HEK293 (cell line): Measurements from ENCODE around the gene ZNF587B.

Experiments used
- ZNF112 ChIP-seq: fragments of 450-650 bp; formaldehyde crosslinking; IDR thresholded peaks from 2 replicates; pipeline ENCODE4 v1.5.0; 2017; ENCODE audit warnings: missing biosample characterization, missing genetic modification characterization
- ZNF501 ChIP-seq: fragments of 450-650 bp; formaldehyde crosslinking; IDR thresholded peaks from 2 replicates; pipeline ENCODE4 v1.5.1; 2016; ENCODE audit warnings: missing biosample characterization, missing genetic modification characterization
- ZNF558 ChIP-seq: fragments of 450-650 bp; formaldehyde crosslinking; IDR thresholded peaks from 2 replicates; pipeline ENCODE4 v1.5.1; 2016; ENCODE audit warnings: missing biosample characterization, missing genetic modification characterization
- ZNF610 ChIP-seq: fragments of 450-650 bp; formaldehyde crosslinking; IDR thresholded peaks from 2 replicates; pipeline ENCODE4 v1.5.1; 2016; ENCODE audit warnings: missing biosample characterization, missing genetic modification characterization, borderline replicate concordance
- ZNF747 ChIP-seq: fragments of 450-650 bp; formaldehyde crosslinking; IDR thresholded peaks from 2 replicates; pipeline ENCODE4 v1.5.1; 2016; ENCODE audit warnings: missing biosample characterization, missing genetic modification characterization
- ZNF76 ChIP-seq: fragments of 450-650 bp; formaldehyde crosslinking; IDR thresholded peaks from 2 replicates; pipeline ENCODE4; 2016; ENCODE audit warnings: low read depth, missing biosample characterization, missing genetic modification characterization, borderline replicate concordance
- TF ChIP-seq, protein P1 (sequence below): fragments of 450-650 bp; formaldehyde crosslinking; IDR thresholded peaks from 2 replicates; pipeline ENCODE4 v1.5.1; 2016; ENCODE audit warnings: missing biosample characterization, missing genetic modification characterization, borderline replicate concordance
- TF ChIP-seq, protein P2 (sequence below): fragments of 450-650 bp; formaldehyde crosslinking; IDR thresholded peaks from 2 replicates; pipeline ENCODE4 v1.5.1; 2016; ENCODE audit warnings: missing biosample characterization, missing genetic modification characterization
- TF ChIP-seq, protein P3 (sequence below): fragments of 450-650 bp; formaldehyde crosslinking; IDR thresholded peaks from 2 replicates; pipeline ENCODE4 v1.5.1; 2017; ENCODE audit warnings: missing biosample characterization, missing genetic modification characterization
- TF ChIP-seq, protein P4 (sequence below): fragments of 450-650 bp; formaldehyde crosslinking; IDR thresholded peaks from 2 replicates; pipeline ENCODE4 v1.5.1; 2016; ENCODE audit warnings: missing biosample characterization, missing genetic modification characterization
- TF ChIP-seq, protein P5 (sequence below): fragments of 450-650 bp; formaldehyde crosslinking; IDR thresholded peaks from 2 replicates; pipeline ENCODE4 v1.5.1; 2016; ENCODE audit warnings: missing biosample characterization, missing genetic modification characterization

DNA sequence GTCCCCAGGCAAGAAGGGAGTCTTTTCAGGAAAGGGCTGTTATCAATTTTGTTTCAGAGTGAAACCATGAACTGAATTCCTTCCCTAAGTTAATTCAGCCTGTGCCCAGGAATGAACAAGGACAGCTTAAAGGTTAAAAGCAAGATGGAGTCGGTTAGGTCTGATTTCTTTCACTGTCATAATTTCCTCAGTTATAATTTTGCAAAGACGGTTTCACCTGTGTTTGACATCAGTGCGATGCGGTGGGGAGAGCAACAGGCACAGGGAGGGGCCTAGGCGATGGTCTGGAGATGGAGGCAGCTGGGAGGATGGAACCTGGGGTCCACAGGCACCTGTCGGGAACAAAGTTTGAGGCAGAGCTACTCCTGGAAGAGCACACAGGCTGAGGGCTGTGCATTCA, 9.5 kb upstream of the ZNF587B start:
- no peak for TF ChIP-seq ZNF747 (tag by site-specific recombination)
- TF ChIP-seq, protein P1, sequence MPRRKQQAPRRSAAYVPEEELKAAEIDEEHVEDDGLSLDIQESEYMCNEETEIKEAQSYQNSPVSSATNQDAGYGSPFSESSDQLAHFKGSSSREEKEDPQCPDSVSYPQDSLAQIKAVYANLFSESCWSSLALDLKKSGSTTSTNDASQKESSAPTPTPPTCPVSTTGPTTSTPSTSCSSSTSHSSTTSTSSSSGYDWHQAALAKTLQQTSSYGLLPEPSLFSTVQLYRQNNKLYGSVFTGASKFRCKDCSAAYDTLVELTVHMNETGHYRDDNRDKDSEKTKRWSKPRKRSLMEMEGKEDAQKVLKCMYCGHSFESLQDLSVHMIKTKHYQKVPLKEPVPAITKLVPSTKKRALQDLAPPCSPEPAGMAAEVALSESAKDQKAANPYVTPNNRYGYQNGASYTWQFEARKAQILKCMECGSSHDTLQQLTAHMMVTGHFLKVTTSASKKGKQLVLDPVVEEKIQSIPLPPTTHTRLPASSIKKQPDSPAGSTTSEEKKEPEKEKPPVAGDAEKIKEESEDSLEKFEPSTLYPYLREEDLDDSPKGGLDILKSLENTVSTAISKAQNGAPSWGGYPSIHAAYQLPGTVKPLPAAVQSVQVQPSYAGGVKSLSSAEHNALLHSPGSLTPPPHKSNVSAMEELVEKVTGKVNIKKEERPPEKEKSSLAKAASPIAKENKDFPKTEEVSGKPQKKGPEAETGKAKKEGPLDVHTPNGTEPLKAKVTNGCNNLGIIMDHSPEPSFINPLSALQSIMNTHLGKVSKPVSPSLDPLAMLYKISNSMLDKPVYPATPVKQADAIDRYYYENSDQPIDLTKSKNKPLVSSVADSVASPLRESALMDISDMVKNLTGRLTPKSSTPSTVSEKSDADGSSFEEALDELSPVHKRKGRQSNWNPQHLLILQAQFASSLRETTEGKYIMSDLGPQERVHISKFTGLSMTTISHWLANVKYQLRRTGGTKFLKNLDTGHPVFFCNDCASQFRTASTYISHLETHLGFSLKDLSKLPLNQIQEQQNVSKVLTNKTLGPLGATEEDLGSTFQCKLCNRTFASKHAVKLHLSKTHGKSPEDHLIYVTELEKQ, result no peak
- TF ChIP-seq, protein P2, sequence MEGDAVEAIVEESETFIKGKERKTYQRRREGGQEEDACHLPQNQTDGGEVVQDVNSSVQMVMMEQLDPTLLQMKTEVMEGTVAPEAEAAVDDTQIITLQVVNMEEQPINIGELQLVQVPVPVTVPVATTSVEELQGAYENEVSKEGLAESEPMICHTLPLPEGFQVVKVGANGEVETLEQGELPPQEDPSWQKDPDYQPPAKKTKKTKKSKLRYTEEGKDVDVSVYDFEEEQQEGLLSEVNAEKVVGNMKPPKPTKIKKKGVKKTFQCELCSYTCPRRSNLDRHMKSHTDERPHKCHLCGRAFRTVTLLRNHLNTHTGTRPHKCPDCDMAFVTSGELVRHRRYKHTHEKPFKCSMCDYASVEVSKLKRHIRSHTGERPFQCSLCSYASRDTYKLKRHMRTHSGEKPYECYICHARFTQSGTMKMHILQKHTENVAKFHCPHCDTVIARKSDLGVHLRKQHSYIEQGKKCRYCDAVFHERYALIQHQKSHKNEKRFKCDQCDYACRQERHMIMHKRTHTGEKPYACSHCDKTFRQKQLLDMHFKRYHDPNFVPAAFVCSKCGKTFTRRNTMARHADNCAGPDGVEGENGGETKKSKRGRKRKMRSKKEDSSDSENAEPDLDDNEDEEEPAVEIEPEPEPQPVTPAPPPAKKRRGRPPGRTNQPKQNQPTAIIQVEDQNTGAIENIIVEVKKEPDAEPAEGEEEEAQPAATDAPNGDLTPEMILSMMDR (tag by site-specific recombination), result no peak
- TF ChIP-seq, protein P3, sequence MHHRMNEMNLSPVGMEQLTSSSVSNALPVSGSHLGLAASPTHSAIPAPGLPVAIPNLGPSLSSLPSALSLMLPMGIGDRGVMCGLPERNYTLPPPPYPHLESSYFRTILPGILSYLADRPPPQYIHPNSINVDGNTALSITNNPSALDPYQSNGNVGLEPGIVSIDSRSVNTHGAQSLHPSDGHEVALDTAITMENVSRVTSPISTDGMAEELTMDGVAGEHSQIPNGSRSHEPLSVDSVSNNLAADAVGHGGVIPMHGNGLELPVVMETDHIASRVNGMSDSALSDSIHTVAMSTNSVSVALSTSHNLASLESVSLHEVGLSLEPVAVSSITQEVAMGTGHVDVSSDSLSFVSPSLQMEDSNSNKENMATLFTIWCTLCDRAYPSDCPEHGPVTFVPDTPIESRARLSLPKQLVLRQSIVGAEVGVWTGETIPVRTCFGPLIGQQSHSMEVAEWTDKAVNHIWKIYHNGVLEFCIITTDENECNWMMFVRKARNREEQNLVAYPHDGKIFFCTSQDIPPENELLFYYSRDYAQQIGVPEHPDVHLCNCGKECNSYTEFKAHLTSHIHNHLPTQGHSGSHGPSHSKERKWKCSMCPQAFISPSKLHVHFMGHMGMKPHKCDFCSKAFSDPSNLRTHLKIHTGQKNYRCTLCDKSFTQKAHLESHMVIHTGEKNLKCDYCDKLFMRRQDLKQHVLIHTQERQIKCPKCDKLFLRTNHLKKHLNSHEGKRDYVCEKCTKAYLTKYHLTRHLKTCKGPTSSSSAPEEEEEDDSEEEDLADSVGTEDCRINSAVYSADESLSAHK (tag by site-specific recombination), result no peak
- TF ChIP-seq, protein P4, sequence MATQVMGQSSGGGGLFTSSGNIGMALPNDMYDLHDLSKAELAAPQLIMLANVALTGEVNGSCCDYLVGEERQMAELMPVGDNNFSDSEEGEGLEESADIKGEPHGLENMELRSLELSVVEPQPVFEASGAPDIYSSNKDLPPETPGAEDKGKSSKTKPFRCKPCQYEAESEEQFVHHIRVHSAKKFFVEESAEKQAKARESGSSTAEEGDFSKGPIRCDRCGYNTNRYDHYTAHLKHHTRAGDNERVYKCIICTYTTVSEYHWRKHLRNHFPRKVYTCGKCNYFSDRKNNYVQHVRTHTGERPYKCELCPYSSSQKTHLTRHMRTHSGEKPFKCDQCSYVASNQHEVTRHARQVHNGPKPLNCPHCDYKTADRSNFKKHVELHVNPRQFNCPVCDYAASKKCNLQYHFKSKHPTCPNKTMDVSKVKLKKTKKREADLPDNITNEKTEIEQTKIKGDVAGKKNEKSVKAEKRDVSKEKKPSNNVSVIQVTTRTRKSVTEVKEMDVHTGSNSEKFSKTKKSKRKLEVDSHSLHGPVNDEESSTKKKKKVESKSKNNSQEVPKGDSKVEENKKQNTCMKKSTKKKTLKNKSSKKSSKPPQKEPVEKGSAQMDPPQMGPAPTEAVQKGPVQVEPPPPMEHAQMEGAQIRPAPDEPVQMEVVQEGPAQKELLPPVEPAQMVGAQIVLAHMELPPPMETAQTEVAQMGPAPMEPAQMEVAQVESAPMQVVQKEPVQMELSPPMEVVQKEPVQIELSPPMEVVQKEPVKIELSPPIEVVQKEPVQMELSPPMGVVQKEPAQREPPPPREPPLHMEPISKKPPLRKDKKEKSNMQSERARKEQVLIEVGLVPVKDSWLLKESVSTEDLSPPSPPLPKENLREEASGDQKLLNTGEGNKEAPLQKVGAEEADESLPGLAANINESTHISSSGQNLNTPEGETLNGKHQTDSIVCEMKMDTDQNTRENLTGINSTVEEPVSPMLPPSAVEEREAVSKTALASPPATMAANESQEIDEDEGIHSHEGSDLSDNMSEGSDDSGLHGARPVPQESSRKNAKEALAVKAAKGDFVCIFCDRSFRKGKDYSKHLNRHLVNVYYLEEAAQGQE, result no peak
- TF ChIP-seq ZNF610, result no peak
- no peak for TF ChIP-seq ZNF112
- TF ChIP-seq, protein P5, sequence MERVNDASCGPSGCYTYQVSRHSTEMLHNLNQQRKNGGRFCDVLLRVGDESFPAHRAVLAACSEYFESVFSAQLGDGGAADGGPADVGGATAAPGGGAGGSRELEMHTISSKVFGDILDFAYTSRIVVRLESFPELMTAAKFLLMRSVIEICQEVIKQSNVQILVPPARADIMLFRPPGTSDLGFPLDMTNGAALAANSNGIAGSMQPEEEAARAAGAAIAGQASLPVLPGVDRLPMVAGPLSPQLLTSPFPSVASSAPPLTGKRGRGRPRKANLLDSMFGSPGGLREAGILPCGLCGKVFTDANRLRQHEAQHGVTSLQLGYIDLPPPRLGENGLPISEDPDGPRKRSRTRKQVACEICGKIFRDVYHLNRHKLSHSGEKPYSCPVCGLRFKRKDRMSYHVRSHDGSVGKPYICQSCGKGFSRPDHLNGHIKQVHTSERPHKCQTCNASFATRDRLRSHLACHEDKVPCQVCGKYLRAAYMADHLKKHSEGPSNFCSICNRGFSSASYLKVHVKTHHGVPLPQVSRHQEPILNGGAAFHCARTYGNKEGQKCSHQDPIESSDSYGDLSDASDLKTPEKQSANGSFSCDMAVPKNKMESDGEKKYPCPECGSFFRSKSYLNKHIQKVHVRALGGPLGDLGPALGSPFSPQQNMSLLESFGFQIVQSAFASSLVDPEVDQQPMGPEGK (tag by site-specific recombination), result no peak
- TF ChIP-seq ZNF501, result no peak
- no peak for TF ChIP-seq ZNF558 (tag by site-specific recombination)
- no peak for TF ChIP-seq ZNF76
